ENCODE data around the gene ARG2. TPM values are rescaled to one million over a fixed set of nuclear protein-coding genes. Genes with fewer than 3 reads are reported as not detected.

ARG2 gene
- total and polyA plus RNA-seq, 2 donors (not counting 1 experiment from before 2014, with no cell fraction given), result 0.33 to 1.8 TPM

DNA sequence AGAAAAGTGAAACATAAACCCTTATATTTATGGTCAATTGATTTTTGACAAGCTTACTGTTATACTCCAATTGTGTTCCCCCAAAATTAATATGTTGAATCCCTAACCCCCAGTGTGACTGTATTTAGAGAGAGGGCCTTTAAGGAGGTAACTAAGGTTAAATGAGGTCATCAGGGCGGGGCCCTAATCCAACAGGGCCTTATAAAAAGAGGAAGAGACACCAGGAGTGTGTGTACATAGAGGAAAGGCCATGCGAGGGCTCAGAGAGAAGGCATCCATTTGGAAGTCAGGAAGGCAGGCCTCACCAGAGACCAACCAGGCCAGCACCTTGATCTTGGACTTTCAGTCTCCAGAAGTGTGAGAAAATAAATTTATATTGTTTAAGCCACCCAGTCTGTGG is 61.2 kb downstream of the ARG2 start:
- no peak overlapping the region for H3K4me3 ChIP-seq (ENCODE audit: control extremely low read depth in 1 of 5, extremely low read depth in 1 of 5, insufficient read depth in 1 of 5, low read depth in 2 of 5, low read length in 4 of 5)
- no peaks in the 10 kb centered on the region for H3K9me3 Mint-ChIP-seq (ENCODE audit: insufficient read depth)
- H3K79me2 ChIP-seq (ENCODE audit: control insufficient read depth, insufficient read depth, low read length), result no peaks in the 10 kb centered on the region
- no peak overlapping the region for H3K27ac Mint-ChIP-seq
- ATAC-seq (ENCODE audit: low read depth) (no peak), DNase-seq (no peak)
- no peak overlapping the region for H3K4me3 Mint-ChIP-seq
- peaks cover 9% of the 10 kb centered on the region for H3K4me1 Mint-ChIP-seq
- WGBS (ENCODE audit: insufficient coverage), result 92% methylated on average over 2 of the region's 2 CpGs
- no peak overlapping the region for H3K4me2 ChIP-seq (replicated peaks; ENCODE audit: low read depth, low read length, poor library complexity, severe bottlenecking)
- H3K4me1 ChIP-seq (ENCODE audit: control insufficient read depth in 2 of 2, insufficient read depth in 2 of 2, low read length in 2 of 2), result peaks cover 4% of the 10 kb centered on the region in 2 donors
- H3K27ac ChIP-seq (ENCODE audit: low read length in 2 of 2), result no peak overlapping the region
- TF ChIP-seq EZH2 (IDR thresholded peaks at IDR 0.05; ENCODE audit: borderline replicate concordance, insufficient read depth, low read depth, low read length, poor library complexity, severe bottlenecking), result no peak
- TF ChIP-seq, protein P1, sequence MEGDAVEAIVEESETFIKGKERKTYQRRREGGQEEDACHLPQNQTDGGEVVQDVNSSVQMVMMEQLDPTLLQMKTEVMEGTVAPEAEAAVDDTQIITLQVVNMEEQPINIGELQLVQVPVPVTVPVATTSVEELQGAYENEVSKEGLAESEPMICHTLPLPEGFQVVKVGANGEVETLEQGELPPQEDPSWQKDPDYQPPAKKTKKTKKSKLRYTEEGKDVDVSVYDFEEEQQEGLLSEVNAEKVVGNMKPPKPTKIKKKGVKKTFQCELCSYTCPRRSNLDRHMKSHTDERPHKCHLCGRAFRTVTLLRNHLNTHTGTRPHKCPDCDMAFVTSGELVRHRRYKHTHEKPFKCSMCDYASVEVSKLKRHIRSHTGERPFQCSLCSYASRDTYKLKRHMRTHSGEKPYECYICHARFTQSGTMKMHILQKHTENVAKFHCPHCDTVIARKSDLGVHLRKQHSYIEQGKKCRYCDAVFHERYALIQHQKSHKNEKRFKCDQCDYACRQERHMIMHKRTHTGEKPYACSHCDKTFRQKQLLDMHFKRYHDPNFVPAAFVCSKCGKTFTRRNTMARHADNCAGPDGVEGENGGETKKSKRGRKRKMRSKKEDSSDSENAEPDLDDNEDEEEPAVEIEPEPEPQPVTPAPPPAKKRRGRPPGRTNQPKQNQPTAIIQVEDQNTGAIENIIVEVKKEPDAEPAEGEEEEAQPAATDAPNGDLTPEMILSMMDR (IDR thresholded peaks at IDR 0.05), result no peak
- no peak overlapping the region for H3K9ac ChIP-seq (ENCODE audit: low read length)
- ChIA-PET CTCF (interaction anchor here (1.1 to 1.7 kb wide), 2 partner anchors 18 to 23 kb away, joined by 3 to 4 read pairs; no protein-coding TSS in a partner anchor), POLR2A (no interaction called here)
- H3K36me3 ChIP-seq (replicated peaks in 1 of 2; ENCODE audit: control extremely low read depth in 1 of 2, control insufficient read depth in 1 of 2, extremely low read depth in 1 of 2, insufficient read depth in 2 of 2, low read length in 1 of 2), result peaks cover 8 to 39% of the 10 kb centered on the region in 2 experiments
- H3K27me3 ChIP-seq (replicated peaks in 1 of 4; ENCODE audit: control extremely low read depth in 1 of 4, control insufficient read depth in 3 of 4, insufficient read depth in 4 of 4, low read length in 3 of 4), result no peaks in the 10 kb centered on the region
- H2AFZ ChIP-seq (ENCODE audit: insufficient read depth, low read depth, low read length, poor library complexity, severe bottlenecking), result no peak overlapping the region
- H3K9me3 ChIP-seq (ENCODE audit: control extremely low read depth in 1 of 3, control insufficient read depth in 2 of 3, insufficient read depth in 1 of 3, low read length in 2 of 3), result no peaks in the 10 kb centered on the region
- H3K27me3 Mint-ChIP-seq, result no peaks in the 10 kb centered on the region
- intact Hi-C loops (cut with micrococcal nuclease), result no loop called here
- no peaks in the 10 kb centered on the region for H4K20me1 ChIP-seq (ENCODE audit: control insufficient read depth, insufficient read depth, low read length, poor library complexity, severe bottlenecking)

DNA sequence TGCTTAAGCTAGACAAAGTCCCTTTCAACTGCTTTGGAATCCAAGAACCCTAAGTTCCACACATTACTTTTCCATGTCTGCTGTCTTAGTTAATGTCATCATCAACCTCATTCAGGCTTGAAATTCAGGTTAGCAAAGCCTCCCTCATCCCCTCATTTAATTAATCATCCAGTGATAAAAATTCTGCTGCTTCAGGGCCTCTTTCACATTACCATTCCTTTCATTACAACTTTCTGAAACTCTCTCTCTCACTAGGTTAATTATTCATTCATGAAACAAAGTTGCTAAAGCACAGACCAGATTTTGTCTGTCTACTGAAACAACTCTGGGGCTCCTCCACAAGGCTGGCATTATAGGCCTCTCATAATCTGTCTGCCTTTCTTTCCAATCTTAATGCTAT is 64.1 kb downstream of the ARG2 start:
- Histone ChIP-seq H3K27me3 (replicated peaks in 1 of 4; ENCODE audit: control extremely low read depth in 1 of 4, control insufficient read depth in 3 of 4, insufficient read depth in 4 of 4, low read length in 3 of 4) (no peaks in the 10 kb centered on the region), H3K27ac (ENCODE audit: low read length in 2 of 2) (no peak overlapping the region), H4K20me1 (ENCODE audit: control insufficient read depth, insufficient read depth, low read length, poor library complexity, severe bottlenecking) (no peaks in the 10 kb centered on the region), H3K79me2 (ENCODE audit: control insufficient read depth, insufficient read depth, low read length) (no peaks in the 10 kb centered on the region), H3K4me2 (replicated peaks; ENCODE audit: low read depth, low read length, poor library complexity, severe bottlenecking) (no peak overlapping the region), H3K9me3 (ENCODE audit: control extremely low read depth in 1 of 3, control insufficient read depth in 2 of 3, insufficient read depth in 1 of 3, low read length in 2 of 3) (no peaks in the 10 kb centered on the region), H2AFZ (ENCODE audit: insufficient read depth, low read depth, low read length, poor library complexity, severe bottlenecking) (no peak overlapping the region), H3K9ac (ENCODE audit: low read length) (no peak overlapping the region), H3K36me3 (replicated peaks in 1 of 2; ENCODE audit: control extremely low read depth in 1 of 2, control insufficient read depth in 1 of 2, extremely low read depth in 1 of 2, insufficient read depth in 2 of 2, low read length in 1 of 2) (peaks cover 5 to 51% of the 10 kb centered on the region in 2 experiments), H3K4me3 (ENCODE audit: control extremely low read depth in 1 of 5, extremely low read depth in 1 of 5, insufficient read depth in 1 of 5, low read depth in 2 of 5, low read length in 4 of 5) (no peak overlapping the region), H3K4me1 (ENCODE audit: control insufficient read depth in 2 of 2, insufficient read depth in 2 of 2, low read length in 2 of 2) (peaks cover 4% of the 10 kb centered on the region in 2 donors)
- ATAC-seq (ENCODE audit: low read depth) (no peak), DNase-seq (no peak)
- TF ChIP-seq, protein P1 (IDR thresholded peaks at IDR 0.05), result no peak
- TF ChIP-seq EZH2 (IDR thresholded peaks at IDR 0.05; ENCODE audit: borderline replicate concordance, insufficient read depth, low read depth, low read length, poor library complexity, severe bottlenecking), result no peak
- intact Hi-C loops (cut with micrococcal nuclease), result no loop called here
- H3K4me3 Mint-ChIP-seq, result no peak overlapping the region
- H3K4me1 Mint-ChIP-seq, result peaks cover 7% of the 10 kb centered on the region
- no peaks in the 10 kb centered on the region for H3K27me3 Mint-ChIP-seq
- H3K9me3 Mint-ChIP-seq (ENCODE audit: insufficient read depth), result no peaks in the 10 kb centered on the region
- no peak overlapping the region for H3K27ac Mint-ChIP-seq
- POLR2A ChIA-PET, result no interaction called here
- CTCF ChIA-PET, result interaction anchor here (0.6 to 2.2 kb wide), 2 partner anchors 15 to 21 kb away, joined by 4 to 7 read pairs; no protein-coding TSS in a partner anchor

Data from B cell (primary cell).